Posterior cingulate gyrus (tissue), 11 donors: ENCODE results near the gene SP3.

Experiments
- DNase-seq, 10 donors: peaks; one replicate each; pipeline versions ENCODE4 v3.0.0 to v3.0.0-alpha.2; 2020 to 2021; ENCODE audit warnings: mixed read lengths in 3 of 10
- intact Hi-C: fragments of 100-400 bp; cut with DNase I; formaldehyde crosslinking; loops from one replicate; pipeline ENCODE4 v1.15.1; 2023

The SP3 gene

GRCh38 chr2:173970516-173970924 lies 5.3 kb upstream of the SP3 start:
- intact Hi-C loops: no loop called here
- no peak for DNase-seq

GRCh38 chr2:173969886-173970285 lies 4.7 kb upstream of the SP3 start:
- intact Hi-C loops: no loop called here
- no peak for DNase-seq

- intact Hi-C loops: no loop called here
Observed at GRCh38 chr2:173968551-173968950, 3.4 kb upstream of the SP3 start.

GRCh38 chr2:173966274-173967098 lies 1.3 kb upstream of the SP3 start:
- no peak for DNase-seq
- intact Hi-C loops: no loop called here

More at GRCh38 chr2:173968551-173968950, 3.4 kb upstream of the SP3 start:
- DNase-seq: no peak

GRCh38 chr2:173964565-173965371 lies 405 bp downstream of the SP3 start:
- peak; percentile 69 to 96 (median 80) for DNase-seq
- intact Hi-C loops: loop anchor here (2.0 kb wide), 1 partner anchor 284 kb away; the partner anchor contains the start of gene OLA1

GRCh38 chr2:173963817-173964564 lies 1.2 kb downstream of the SP3 start:
- DNase-seq: peak; percentile 80 to 98 (median 86)
- intact Hi-C loops: loop anchor here (2.0 kb wide), 1 partner anchor 285 kb away; the partner anchor contains the start of gene OLA1

GRCh38 chr2:173963323-173963816 lies 1.8 kb downstream of the SP3 start:
- intact Hi-C loops: no loop called here
- peak in 3 of 10 donors; percentile 18 to 30 (median 26) for DNase-seq

GRCh38 chr2:173962583-173963110 lies 2.5 kb downstream of the SP3 start:
- intact Hi-C loops: no loop called here
- DNase-seq: no peak

- intact Hi-C loops: no loop called here
- no peak for DNase-seq
Observed at GRCh38 chr2:173962031-173962430, 3.1 kb downstream of the SP3 start.

GRCh38 chr2:173961346-173961705 lies 3.8 kb downstream of the SP3 start:
- no peak for DNase-seq
- intact Hi-C loops: no loop called here

- intact Hi-C loops: no loop called here
- DNase-seq: no peak
Observed at GRCh38 chr2:173959909-173960308, 5.3 kb downstream of the SP3 start.

- intact Hi-C loops: no loop called here
- peak in 1 of 10 donors; percentile 62 for DNase-seq
Observed at GRCh38 chr2:173959358-173959884, 5.8 kb downstream of the SP3 start.

- no peak for DNase-seq
- intact Hi-C loops: no loop called here
Observed at GRCh38 chr2:173958198-173958846, 6.9 kb downstream of the SP3 start.

GRCh38 chr2:173957517-173957916 lies 7.7 kb downstream of the SP3 start:
- no peak for DNase-seq
- intact Hi-C loops: no loop called here

- intact Hi-C loops: no loop called here
Observed at GRCh38 chr2:173956454-173956853, 8.7 kb downstream of the SP3 start.

GRCh38 chr2:173955867-173956266 lies 9.3 kb downstream of the SP3 start:
- intact Hi-C loops: no loop called here
- no peak for DNase-seq

More at GRCh38 chr2:173956454-173956853, 8.7 kb downstream of the SP3 start:
- DNase-seq: no peak

- intact Hi-C loops: no loop called here
- no peak for DNase-seq
Observed at GRCh38 chr2:173955004-173955403, 10.2 kb downstream of the SP3 start.

- DNase-seq: no peak
- intact Hi-C loops: no loop called here
Observed at GRCh38 chr2:173953047-173953424, 12.1 kb downstream of the SP3 start.

GRCh38 chr2:173952267-173953046 lies 12.7 kb downstream of the SP3 start:
- intact Hi-C loops: no loop called here
- no peak for DNase-seq
